HEK293 (cell line): ENCODE data around the gene TBC1D22A.

Experiments
- CTCF ChIA-PET: fragments of 350-600 bp; formaldehyde crosslinking; extraction: SDS; loops from one replicate; lab custom pipeline; 2021; ENCODE audit warnings: antibody characterized with exemption; lab: Yijun Ruan, JAX
- POLR2A ChIA-PET: fragments of 300-600 bp; formaldehyde crosslinking; extraction: SDS; loops from one replicate; lab custom pipeline; 2020; ENCODE audit warnings: antibody characterized with exemption, inconsistent platforms; lab: Yijun Ruan, JAX
- H3K27ac ChIP-seq: fragments of 200-500 bp; sonication (Bioruptor generic); 2 replicates; pipeline ENCODE4 v1.5.1; 2014; ENCODE audit warnings: low read depth, low read length, control low read depth, inconsistent platforms; ENCODE audit errors: extremely low read depth
- H3K36me3 ChIP-seq, 2 experiments: fragments of 200-500 bp in 1 of 2; sonication (Bioruptor generic) in 1 of 2; 1 replicate in 1 of 2; 2 replicates in 1 of 2; pipeline ENCODE4 v1.5.1; 2014 to 2017; ENCODE audit warnings: inconsistent platforms in 2 of 2, low read length in 2 of 2; ENCODE audit not compliant: control insufficient read depth in 2 of 2, insufficient read depth in 1 of 2
- H3K4me1 ChIP-seq: fragments of 200-500 bp; sonication (Bioruptor generic); 2 replicates; pipeline ENCODE4 v1.5.1; 2014; ENCODE audit warnings: mild to moderate bottlenecking, low read length, inconsistent platforms; ENCODE audit not compliant: control insufficient read depth, insufficient read depth
- H3K4me3 ChIP-seq: 2 replicates; pipeline ENCODE4 v1.5.1; 2011; ENCODE audit warnings: low read depth, mild to moderate bottlenecking, control low read depth, low read length, moderate library complexity
- H3K9me3 ChIP-seq: fragments of 200-500 bp; sonication (Bioruptor generic); 2 replicates; pipeline ENCODE4 v1.5.1; 2014; ENCODE audit warnings: low read depth, low read length, inconsistent platforms; ENCODE audit not compliant: control insufficient read depth, insufficient read depth
- ATF2 ChIP-seq: fragments of 450-650 bp; formaldehyde crosslinking; IDR thresholded peaks from 2 replicates; pipeline ENCODE4 v1.5.1; 2016; ENCODE audit warnings: missing biosample characterization, missing genetic modification characterization, low read depth
- GLIS1 ChIP-seq: fragments of 450-650 bp; formaldehyde crosslinking; IDR thresholded peaks from 2 replicates; pipeline ENCODE4 v1.5.1; 2016; ENCODE audit warnings: missing biosample characterization, missing genetic modification characterization
- IKZF3 ChIP-seq: fragments of 450-650 bp; IDR thresholded peaks from 2 replicates; pipeline ENCODE4 v1.5.0; 2018; ENCODE audit warnings: missing biosample characterization, mild to moderate bottlenecking, missing genetic modification characterization, moderate library complexity
- KLF10 ChIP-seq: fragments of 450-650 bp; IDR thresholded peaks from 2 replicates; pipeline ENCODE4 v1.5.1; 2018; ENCODE audit warnings: missing biosample characterization, mild to moderate bottlenecking, missing genetic modification characterization
- KLF17 ChIP-seq: fragments of 450-650 bp; formaldehyde crosslinking; IDR thresholded peaks from 2 replicates; pipeline ENCODE4 v1.5.1; 2016; ENCODE audit warnings: missing biosample characterization, missing genetic modification characterization
- KLF7 ChIP-seq: fragments of 450-650 bp; formaldehyde crosslinking; IDR thresholded peaks from 2 replicates; pipeline ENCODE4 v1.5.1; 2016; ENCODE audit warnings: missing biosample characterization, missing genetic modification characterization, borderline replicate concordance
- KLF9 ChIP-seq: fragments of 450-650 bp; formaldehyde crosslinking; IDR thresholded peaks from 2 replicates; pipeline ENCODE4 v1.5.1; 2016; ENCODE audit warnings: missing biosample characterization, missing genetic modification characterization, low read depth
- MEIS1 ChIP-seq: sonication (generic); formaldehyde crosslinking; IDR thresholded peaks from 2 replicates; pipeline ENCODE4 v1.8.1; 2022; ENCODE audit warnings: missing genetic modification reagents, mild to moderate bottlenecking, borderline replicate concordance
- PBX3 ChIP-seq: sonication (generic); formaldehyde crosslinking; IDR thresholded peaks from 2 replicates; pipeline ENCODE4 v1.8.1; 2022; ENCODE audit warnings: mild to moderate bottlenecking, moderate library complexity, missing genetic modification reagents
- PRDM1 ChIP-seq: fragments of 450-650 bp; formaldehyde crosslinking; IDR thresholded peaks from 2 replicates; pipeline ENCODE4; 2016; ENCODE audit warnings: missing biosample characterization, missing genetic modification characterization
- SP7 ChIP-seq: fragments of 450-650 bp; formaldehyde crosslinking; IDR thresholded peaks from 2 replicates; pipeline ENCODE4 v1.5.1; 2016; ENCODE audit warnings: missing biosample characterization, missing genetic modification characterization
- ZBTB20 ChIP-seq: fragments of 450-650 bp; formaldehyde crosslinking; IDR thresholded peaks from 2 replicates; pipeline ENCODE4 v1.5.1; 2016; ENCODE audit warnings: missing biosample characterization, missing genetic modification characterization
- ZBTB48 ChIP-seq: fragments of 450-650 bp; formaldehyde crosslinking; IDR thresholded peaks from 2 replicates; pipeline ENCODE4 v1.5.1; 2016; ENCODE audit warnings: missing biosample characterization, missing genetic modification characterization
- ZBTB7A ChIP-seq: fragments of 450-650 bp; formaldehyde crosslinking; IDR thresholded peaks from 2 replicates; pipeline ENCODE4 v1.5.1; 2016; ENCODE audit warnings: low read depth, missing biosample characterization, missing genetic modification characterization
- ZBTB8A ChIP-seq: fragments of 450-650 bp; formaldehyde crosslinking; IDR thresholded peaks from 2 replicates; pipeline ENCODE4 v1.5.1; 2016; ENCODE audit warnings: missing biosample characterization, missing genetic modification characterization
- ZFP69B ChIP-seq: fragments of 450-650 bp; formaldehyde crosslinking; IDR thresholded peaks from 2 replicates; pipeline ENCODE4 v1.5.1; 2016; ENCODE audit warnings: missing biosample characterization, missing genetic modification characterization
- ZNF221 ChIP-seq: fragments of 450-650 bp; formaldehyde crosslinking; IDR thresholded peaks from 2 replicates; pipeline ENCODE4 v1.5.1; 2017; ENCODE audit warnings: missing biosample characterization, missing genetic modification characterization, borderline replicate concordance
- ZNF311 ChIP-seq: fragments of 450-650 bp; formaldehyde crosslinking; IDR thresholded peaks from 2 replicates; pipeline ENCODE4 v1.5.1; 2017; ENCODE audit warnings: missing biosample characterization, missing genetic modification characterization, borderline replicate concordance
- ZNF324 ChIP-seq: fragments of 450-650 bp; formaldehyde crosslinking; IDR thresholded peaks from 2 replicates; pipeline ENCODE4 v1.5.1; 2016; ENCODE audit warnings: missing biosample characterization, missing genetic modification characterization
- ZNF366 ChIP-seq: fragments of 450-650 bp; formaldehyde crosslinking; conservative IDR thresholded peaks from 2 replicates; pipeline ENCODE4 v1.5.1; 2016; ENCODE audit warnings: missing biosample characterization, missing genetic modification characterization
- ZNF473 ChIP-seq: fragments of 450-650 bp; formaldehyde crosslinking; IDR thresholded peaks from 2 replicates; pipeline ENCODE4 v1.5.1; 2017; ENCODE audit warnings: missing biosample characterization, missing genetic modification characterization
- ZNF48 ChIP-seq: fragments of 450-650 bp; formaldehyde crosslinking; IDR thresholded peaks from 2 replicates; pipeline ENCODE4 v1.5.1; 2016; ENCODE audit warnings: missing biosample characterization, missing genetic modification characterization
- ZNF544 ChIP-seq: fragments of 450-650 bp; formaldehyde crosslinking; IDR thresholded peaks from 2 replicates; pipeline ENCODE4 v1.5.0; 2017; ENCODE audit warnings: missing biosample characterization, missing genetic modification characterization
- ZNF571 ChIP-seq: fragments of 450-650 bp; formaldehyde crosslinking; IDR thresholded peaks from 2 replicates; pipeline ENCODE4 v1.5.0; 2017; ENCODE audit warnings: missing biosample characterization, missing genetic modification characterization
- ZNF768 ChIP-seq: fragments of 450-650 bp; formaldehyde crosslinking; IDR thresholded peaks from 2 replicates; pipeline ENCODE4 v1.5.1; 2018; ENCODE audit warnings: missing biosample characterization, mild to moderate bottlenecking, missing genetic modification characterization
- ZSCAN23 ChIP-seq: fragments of 450-650 bp; formaldehyde crosslinking; IDR thresholded peaks from 2 replicates; pipeline ENCODE4 v1.5.1; 2016; ENCODE audit warnings: missing biosample characterization, missing genetic modification characterization
- ZXDB ChIP-seq: fragments of 450-650 bp; formaldehyde crosslinking; IDR thresholded peaks from 2 replicates; pipeline ENCODE4 v1.5.1; 2016; ENCODE audit warnings: missing biosample characterization, missing genetic modification characterization
- TF ChIP-seq, protein P1 (sequence below): fragments of 450-650 bp; formaldehyde crosslinking; IDR thresholded peaks from 2 replicates; pipeline ENCODE4 v1.5.1; 2016; ENCODE audit warnings: missing biosample characterization, missing genetic modification characterization
- TF ChIP-seq, protein P2 (sequence below): fragments of 450-650 bp; formaldehyde crosslinking; optimal IDR thresholded peaks from 2 replicates; pipeline ENCODE3; 2016; ENCODE audit warnings: missing biosample characterization, mild to moderate bottlenecking, missing genetic modification characterization

The TBC1D22A gene

DNA sequence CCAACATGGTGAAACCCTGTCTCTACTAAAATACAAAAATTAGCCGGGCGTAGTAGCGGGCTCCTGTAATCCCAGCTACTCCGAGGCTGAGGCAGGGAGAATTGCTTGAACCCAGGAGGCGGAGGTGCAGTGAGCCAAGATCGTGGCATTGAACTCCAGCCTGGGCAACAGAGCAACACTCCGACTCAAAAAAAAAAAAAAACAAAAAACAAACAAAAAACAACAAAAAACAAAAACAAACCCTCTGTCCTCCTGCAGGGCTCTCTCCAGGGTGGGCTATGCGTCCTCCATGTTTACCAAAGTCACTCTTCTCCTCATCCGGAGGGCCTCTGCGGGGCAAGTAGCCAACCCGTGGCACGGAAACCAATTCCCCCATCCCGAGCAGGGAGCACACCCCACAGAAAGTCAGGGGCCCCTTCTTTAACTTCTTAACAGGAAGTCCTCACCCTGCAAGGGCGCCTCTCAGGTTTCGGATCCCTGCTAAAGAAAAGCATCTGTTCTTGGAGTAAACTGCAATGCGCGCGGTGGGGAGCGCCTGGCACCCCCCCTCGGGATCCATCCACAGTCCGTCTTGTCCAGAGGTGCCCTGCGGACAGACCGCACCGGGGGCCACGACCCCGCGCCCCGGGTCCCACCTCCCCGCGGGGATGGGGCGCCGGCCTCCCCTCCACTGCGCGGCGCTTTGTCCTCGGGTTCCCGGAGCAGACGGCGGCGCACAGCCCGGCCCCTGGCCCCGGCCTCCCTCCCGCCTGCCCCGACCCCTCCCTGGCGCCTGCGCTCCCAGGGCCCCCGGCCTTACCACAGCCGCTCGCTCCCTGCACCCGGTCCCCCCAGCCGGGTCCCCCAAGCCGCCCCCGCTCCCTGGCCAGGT, 25.1 kb upstream of the TBC1D22A start:
- POLR2A ChIA-PET = interaction anchor here (1.2 kb wide), 1 partner anchor 25 kb away, joined by 3 read pairs; the partner anchor contains the start of gene TBC1D22A
- TF ChIP-seq KLF9 (tag by site-specific recombination) (0 out of 2 replicates have a peak, but pooled peaks have one; percentile 11), ZNF571 (no peak), IKZF3 (no peak), ZBTB8A (tag by site-specific recombination) (peak; percentile 53), KLF17 (tag by site-specific recombination) (0 out of 2 replicates have a peak, but pooled peaks have one; percentile 24), ATF2 (tag by site-specific recombination) (no peak), ZNF221 (no peak), PBX3 (CRISPR knock-in tag) (no peak), KLF7 (tag by site-specific recombination) (no peak), ZFP69B (no peak), ZNF473 (tag by site-specific recombination) (no peak), ZXDB (tag by site-specific recombination) (peak; percentile 39; the same call in 1 of the 2 replicates), ZNF311 (tag by site-specific recombination) (no peak), SP7 (no peak), KLF10 (tag by site-specific recombination) (0 out of 2 replicates have a peak, but pooled peaks have one; percentile 7), ZBTB48 (tag by site-specific recombination) (peak; percentile 80), ZBTB20 (peak; percentile 92), ZNF366 (no peak), GLIS1 (tag by site-specific recombination) (peak; percentile 18; the same call in 1 of the 2 replicates), ZNF324 (no peak), ZNF48 (no peak), ZNF544 (no peak), ZBTB7A (no peak), ZNF768 (tag by site-specific recombination) (no peak), PRDM1 (no peak), ZSCAN23 (tag by site-specific recombination) (no peak), MEIS1 (CRISPR knock-in tag) (no peak)
- TF ChIP-seq, protein P1, sequence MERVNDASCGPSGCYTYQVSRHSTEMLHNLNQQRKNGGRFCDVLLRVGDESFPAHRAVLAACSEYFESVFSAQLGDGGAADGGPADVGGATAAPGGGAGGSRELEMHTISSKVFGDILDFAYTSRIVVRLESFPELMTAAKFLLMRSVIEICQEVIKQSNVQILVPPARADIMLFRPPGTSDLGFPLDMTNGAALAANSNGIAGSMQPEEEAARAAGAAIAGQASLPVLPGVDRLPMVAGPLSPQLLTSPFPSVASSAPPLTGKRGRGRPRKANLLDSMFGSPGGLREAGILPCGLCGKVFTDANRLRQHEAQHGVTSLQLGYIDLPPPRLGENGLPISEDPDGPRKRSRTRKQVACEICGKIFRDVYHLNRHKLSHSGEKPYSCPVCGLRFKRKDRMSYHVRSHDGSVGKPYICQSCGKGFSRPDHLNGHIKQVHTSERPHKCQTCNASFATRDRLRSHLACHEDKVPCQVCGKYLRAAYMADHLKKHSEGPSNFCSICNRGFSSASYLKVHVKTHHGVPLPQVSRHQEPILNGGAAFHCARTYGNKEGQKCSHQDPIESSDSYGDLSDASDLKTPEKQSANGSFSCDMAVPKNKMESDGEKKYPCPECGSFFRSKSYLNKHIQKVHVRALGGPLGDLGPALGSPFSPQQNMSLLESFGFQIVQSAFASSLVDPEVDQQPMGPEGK (tag by site-specific recombination) = peak; percentile 79
- TF ChIP-seq, protein P2, sequence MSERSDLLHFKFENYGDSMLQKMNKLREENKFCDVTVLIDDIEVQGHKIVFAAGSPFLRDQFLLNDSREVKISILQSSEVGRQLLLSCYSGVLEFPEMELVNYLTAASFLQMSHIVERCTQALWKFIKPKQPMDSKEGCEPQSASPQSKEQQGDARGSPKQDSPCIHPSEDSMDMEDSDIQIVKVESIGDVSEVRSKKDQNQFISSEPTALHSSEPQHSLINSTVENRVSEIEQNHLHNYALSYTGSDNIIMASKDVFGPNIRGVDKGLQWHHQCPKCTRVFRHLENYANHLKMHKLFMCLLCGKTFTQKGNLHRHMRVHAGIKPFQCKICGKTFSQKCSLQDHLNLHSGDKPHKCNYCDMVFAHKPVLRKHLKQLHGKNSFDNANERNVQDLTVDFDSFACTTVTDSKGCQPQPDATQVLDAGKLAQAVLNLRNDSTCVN (tag by site-specific recombination) = peak; percentile 35

More for the DNA sequence above, 25.1 kb upstream of the TBC1D22A start:
- peak overlapping the region; percentile 73 for H3K4me3 ChIP-seq
- H3K36me3 ChIP-seq = no peaks in the 10 kb centered on the region; a peak in 1 of 3 replicates
- CTCF ChIA-PET = interaction anchor here (0.7 kb wide), 1 partner anchor 166 kb away, joined by 3 read pairs; no protein-coding TSS in a partner anchor
- H3K9me3 ChIP-seq = no peaks in the 10 kb centered on the region
- peak overlapping the region; percentile 86 for H3K27ac ChIP-seq
- H3K4me1 ChIP-seq = peaks cover 33% of the 10 kb centered on the region
